ENCODE measurements around the gene ZPR1.

DNA sequence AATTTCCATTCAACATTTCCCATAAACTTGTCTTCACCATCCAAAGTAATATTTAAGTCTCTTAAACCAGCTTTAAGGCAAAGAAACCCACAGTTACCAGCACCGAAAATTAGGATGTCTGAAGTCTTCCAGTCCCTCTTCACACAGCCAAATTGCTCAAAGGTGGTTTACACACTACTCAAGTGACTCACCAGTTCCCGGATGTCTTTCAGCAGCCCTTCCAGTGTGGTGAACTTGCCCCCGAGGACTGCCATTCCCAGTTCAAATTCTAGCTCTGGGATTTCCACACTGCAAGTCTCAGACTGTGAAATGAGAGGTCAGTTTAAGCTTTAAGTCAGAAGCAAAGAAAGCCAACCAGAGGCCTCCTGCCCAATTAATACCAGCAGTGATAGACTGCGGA, 5.1 kb downstream of the ZPR1 start:
- TF ChIP-seq POLR2A (IDR thresholded peaks at IDR 0.05), result no peak
- TF ChIP-seq, protein P1, sequence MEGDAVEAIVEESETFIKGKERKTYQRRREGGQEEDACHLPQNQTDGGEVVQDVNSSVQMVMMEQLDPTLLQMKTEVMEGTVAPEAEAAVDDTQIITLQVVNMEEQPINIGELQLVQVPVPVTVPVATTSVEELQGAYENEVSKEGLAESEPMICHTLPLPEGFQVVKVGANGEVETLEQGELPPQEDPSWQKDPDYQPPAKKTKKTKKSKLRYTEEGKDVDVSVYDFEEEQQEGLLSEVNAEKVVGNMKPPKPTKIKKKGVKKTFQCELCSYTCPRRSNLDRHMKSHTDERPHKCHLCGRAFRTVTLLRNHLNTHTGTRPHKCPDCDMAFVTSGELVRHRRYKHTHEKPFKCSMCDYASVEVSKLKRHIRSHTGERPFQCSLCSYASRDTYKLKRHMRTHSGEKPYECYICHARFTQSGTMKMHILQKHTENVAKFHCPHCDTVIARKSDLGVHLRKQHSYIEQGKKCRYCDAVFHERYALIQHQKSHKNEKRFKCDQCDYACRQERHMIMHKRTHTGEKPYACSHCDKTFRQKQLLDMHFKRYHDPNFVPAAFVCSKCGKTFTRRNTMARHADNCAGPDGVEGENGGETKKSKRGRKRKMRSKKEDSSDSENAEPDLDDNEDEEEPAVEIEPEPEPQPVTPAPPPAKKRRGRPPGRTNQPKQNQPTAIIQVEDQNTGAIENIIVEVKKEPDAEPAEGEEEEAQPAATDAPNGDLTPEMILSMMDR (IDR thresholded peaks at IDR 0.05), result no peak

All from thyroid gland (tissue), 4 donors.